D721Med (cell line): ENCODE measurements around the gene DEGS1.

ENCODE experiments used
- DNase-seq: peaks from one replicate; pipeline ENCODE4 v3.0.0; 2011; ENCODE audit warnings: low spot score; ENCODE audit not compliant: insufficient read length
- FAIRE-seq: peaks from 2 replicates; lab custom pipeline; 2011; peaks lifted over from hg19 to GRCh38; lab: Jason Lieb, UNC
- CTCF ChIP-seq: IDR thresholded peaks from 2 replicates; pipeline ENCODE4 v1.5.1; 2012; ENCODE audit warnings: mild to moderate bottlenecking, control low read depth; ENCODE audit not compliant: insufficient read depth; ENCODE audit errors: missing control alignments

Gene DEGS1

DNA sequence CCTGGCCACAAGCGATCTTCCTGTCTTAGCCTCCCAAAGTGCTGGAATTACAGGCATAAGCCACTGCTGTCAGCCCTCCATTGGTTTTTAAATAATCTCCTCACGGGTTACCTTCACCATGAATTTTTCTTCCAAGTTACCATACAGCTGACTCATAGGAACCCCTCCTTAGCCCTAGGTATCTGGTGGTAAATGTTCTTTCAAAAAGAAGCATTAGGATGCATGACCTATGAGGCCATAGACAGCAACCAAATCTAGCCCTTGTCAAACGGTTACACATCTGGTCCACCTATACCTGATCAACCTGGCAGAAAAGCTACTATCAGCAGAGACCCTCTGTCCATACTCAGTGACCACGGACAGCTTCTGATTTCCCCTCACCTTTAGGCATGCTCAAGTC, 12.7 kb upstream of the DEGS1 start:
- FAIRE-seq = no peak
- DNase-seq = no peak
- no peak for TF ChIP-seq CTCF

- FAIRE-seq = no peak
- TF ChIP-seq CTCF = peak; percentile 27
- no peak for DNase-seq
These were observed 12.1 kb upstream of the DEGS1 start for GRCh38 chr1:224170748-224171478.

DNA sequence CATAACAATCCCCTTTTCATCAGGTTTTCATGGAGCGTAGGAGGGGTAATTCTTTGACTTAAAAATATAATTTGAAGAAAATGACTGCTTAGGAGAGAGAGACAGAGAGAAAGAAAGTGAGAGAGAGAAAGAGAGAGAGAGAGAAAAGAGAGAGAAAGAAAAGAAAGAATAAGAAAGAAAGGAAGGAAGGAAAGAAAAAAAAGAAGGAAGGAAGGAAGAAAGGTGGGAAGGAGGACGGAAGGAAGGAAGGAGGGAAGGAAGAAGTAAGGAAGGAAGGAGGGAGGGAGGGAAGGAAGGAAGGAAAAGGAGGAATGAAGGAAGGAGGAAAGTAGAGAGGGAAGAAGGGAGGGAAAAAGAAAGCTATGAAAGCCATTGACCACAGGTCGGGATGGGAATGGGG, 10.8 kb upstream of the DEGS1 start:
- FAIRE-seq = no peak
- no peak for TF ChIP-seq CTCF
- no peak for DNase-seq

- DNase-seq (no peak), FAIRE-seq (no peak)
- no peak for TF ChIP-seq CTCF
These were observed 9.5 kb upstream of the DEGS1 start for GRCh38 chr1:224173523-224173922.

DNA sequence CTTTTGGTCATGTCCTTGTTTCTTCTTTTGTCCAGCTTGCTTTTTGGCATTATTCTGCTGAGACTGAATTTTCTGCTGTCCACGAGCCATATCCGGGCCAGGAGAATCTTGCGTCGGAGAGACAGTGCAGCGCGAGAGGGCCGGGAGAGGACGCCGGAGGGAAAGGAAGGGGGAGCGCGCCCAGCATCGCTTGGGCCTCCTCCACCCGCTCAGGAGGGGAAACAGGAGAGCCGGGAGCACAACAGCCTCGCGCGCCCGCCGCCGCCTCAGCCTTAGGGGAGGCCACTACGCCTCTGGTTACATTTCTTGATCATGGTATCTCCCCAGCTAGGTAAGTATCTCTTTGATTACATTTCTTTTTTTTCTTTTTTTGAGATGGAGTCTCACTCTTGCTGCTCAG, 7.4 kb upstream of the DEGS1 start:
- DNase-seq (no peak), FAIRE-seq (no peak)
- no peak for TF ChIP-seq CTCF

GRCh38 chr1:224177356-224177999, 5.6 kb upstream of the DEGS1 start:
- no peak for DNase-seq
- FAIRE-seq = no peak
- TF ChIP-seq CTCF = no peak

- no peak for DNase-seq
- TF ChIP-seq CTCF = no peak
- no peak for FAIRE-seq
These were observed 4.1 kb upstream of the DEGS1 start for GRCh38 chr1:224178894-224179293.
